GM12874 (cell line): ENCODE results near the gene DUSP18.

Experiments
- CTCF ChIP-seq: IDR thresholded peaks from 2 replicates; pipeline ENCODE4 v1.5.1; 2011; ENCODE audit warnings: low read depth, mild to moderate bottlenecking, control low read depth, low read length, moderate library complexity; ENCODE audit not compliant: insufficient read depth

The DUSP18 gene

GRCh38 chr22:30614268-30614667 lies 53.4 kb downstream of the DUSP18 start:
- no peak for TF ChIP-seq CTCF

- no peak for TF ChIP-seq CTCF
These were observed 54.9 kb downstream of the DUSP18 start for GRCh38 chr22:30612789-30613188.
